ENCODE results near the gene ALB. TPM values are rescaled to one million over a fixed set of nuclear protein-coding genes. Genes with fewer than 3 reads are reported as not detected.

Gene ALB
- total RNA-seq, 2 experiments from 2014 or later = not detected

DNA sequence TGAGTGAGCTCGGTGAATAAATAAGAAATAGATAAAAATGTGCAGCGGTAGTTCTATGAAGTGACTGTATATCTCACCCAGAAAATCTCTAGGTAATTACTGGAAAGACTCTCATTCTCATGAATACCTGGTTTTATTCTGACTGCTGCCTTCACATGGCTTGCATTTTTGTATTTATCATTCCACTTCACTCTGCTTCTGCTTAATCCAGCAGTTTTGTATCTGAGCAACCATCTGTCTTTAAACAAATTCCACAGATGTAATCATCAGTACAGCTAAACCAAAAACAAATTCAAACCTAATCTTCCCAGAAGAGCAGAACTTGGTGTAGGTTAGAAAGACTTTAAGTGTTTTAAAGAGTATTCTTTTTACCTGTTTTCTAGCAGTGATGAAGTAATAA lies 11.2 kb upstream of the ALB start:
- Mint-ChIP-seq H3K4me3 (no peak overlapping the region), H3K27ac (no peak overlapping the region), H3K4me1 (no peaks in the 10 kb centered on the region), H3K27me3 (peaks cover 3% of the 10 kb centered on the region), H3K36me3 (ENCODE audit: low read depth) (no peaks in the 10 kb centered on the region), H3K9me3 (peaks cover 2% of the 10 kb centered on the region)
- DNase-seq = no peak
- ChIA-PET CTCF (no interaction called here), POLR2A (no interaction called here)

DNA sequence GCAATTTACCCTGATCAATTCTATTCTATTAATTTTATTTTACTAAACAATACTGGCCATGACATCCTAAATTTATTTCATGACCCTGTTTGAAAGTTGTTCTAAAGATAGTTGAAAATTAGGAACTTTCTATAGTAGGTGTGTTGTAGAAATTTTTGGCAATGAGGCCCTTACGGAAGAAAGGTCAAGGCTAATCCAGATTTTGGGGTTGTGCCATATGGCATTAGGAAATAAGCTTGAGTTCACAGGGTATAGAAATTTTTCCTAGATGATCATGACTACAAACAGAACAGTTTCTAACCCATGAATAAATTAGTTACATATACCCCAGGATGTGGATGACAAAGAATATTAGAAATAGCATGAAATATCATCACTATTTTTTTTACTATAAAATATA lies 7.8 kb upstream of the ALB start:
- Mint-ChIP-seq H3K9me3 (no peaks in the 10 kb centered on the region), H3K27ac (no peak overlapping the region), H3K36me3 (ENCODE audit: low read depth) (no peaks in the 10 kb centered on the region), H3K4me3 (no peak overlapping the region), H3K4me1 (no peaks in the 10 kb centered on the region), H3K27me3 (peaks cover 6% of the 10 kb centered on the region)
- ChIA-PET POLR2A (no interaction called here), CTCF (no interaction called here)
- DNase-seq = no peak

DNA sequence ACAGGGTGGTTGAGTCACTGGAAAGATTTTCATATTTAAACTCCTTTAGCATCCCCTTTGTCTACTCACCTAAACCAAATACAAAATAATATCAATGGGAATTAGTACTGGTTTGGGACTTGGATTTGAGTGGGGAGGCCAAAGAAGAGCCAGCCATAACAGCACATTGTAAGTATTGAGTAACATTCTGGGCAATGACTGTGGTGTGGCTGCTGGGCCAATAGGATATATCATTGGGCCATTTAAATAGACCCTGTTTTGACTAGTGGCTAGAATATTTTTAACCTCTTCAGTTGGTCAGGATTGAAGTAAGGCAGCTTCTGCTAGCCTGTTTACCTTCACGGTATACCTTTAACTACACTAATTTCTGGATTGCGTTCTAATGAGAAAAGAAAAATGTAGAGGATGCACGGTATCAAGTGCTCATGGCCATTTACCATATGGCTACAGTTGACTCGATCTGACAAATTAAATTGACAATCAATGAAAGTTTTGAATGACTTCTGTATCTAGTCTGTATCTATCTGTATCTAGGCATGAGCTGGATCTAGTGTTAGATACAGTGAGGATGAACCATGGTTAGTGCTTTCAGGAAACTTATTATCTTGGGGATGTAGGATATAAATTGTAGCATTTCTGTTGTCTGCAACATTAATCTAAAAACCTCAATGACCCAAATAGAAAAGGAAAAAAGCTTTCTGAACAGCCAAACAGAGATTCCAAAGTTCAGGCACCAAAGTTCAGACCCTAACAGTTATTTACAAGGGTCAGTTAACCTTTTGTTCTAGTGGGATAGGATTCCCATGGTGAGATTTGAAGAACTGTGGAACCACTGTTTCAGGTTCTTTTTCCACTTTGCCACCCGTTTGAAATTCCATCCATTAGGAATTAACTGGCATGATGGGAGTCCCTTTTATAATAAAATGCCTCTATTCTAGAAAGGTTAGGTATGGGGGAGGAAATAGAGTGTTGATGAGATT lies 6.8 kb upstream of the ALB start:
- H3K27ac Mint-ChIP-seq = no peak overlapping the region
- H3K4me1 Mint-ChIP-seq = no peaks in the 10 kb centered on the region
- no peaks in the 10 kb centered on the region for H3K36me3 Mint-ChIP-seq (ENCODE audit: low read depth)
- H3K4me3 Mint-ChIP-seq = no peak overlapping the region
- H3K9me3 Mint-ChIP-seq = no peaks in the 10 kb centered on the region
- CTCF ChIA-PET = no interaction called here
- POLR2A ChIA-PET = no interaction called here
- H3K27me3 Mint-ChIP-seq = peaks cover 6% of the 10 kb centered on the region
- DNase-seq = no peak

DNA sequence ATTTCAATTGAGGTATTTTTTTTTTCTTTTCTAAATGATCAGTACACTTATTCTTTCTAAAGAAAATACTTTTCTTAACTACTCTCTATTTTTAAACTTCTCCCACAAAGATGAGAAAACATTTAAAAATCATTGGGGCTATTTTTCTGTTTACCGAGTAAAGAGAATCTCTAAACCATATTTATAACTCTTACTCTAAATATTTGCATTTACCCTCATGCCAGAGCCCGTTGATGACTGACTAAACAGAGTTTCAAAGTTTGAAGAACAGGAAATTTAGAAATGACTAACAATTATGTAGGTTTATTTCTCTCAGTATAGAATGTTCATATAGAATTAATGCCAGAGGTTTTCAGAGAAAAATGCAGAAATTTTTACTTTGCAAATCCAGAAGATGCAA lies 2.7 kb upstream of the ALB start:
- Mint-ChIP-seq H3K4me1 (no peaks in the 10 kb centered on the region), H3K9me3 (no peaks in the 10 kb centered on the region), H3K27me3 (peaks cover 6% of the 10 kb centered on the region), H3K4me3 (no peak overlapping the region), H3K27ac (no peak overlapping the region), H3K36me3 (ENCODE audit: low read depth) (no peaks in the 10 kb centered on the region)
- no peak for DNase-seq
- ChIA-PET CTCF (no interaction called here), POLR2A (no interaction called here)

DNA sequence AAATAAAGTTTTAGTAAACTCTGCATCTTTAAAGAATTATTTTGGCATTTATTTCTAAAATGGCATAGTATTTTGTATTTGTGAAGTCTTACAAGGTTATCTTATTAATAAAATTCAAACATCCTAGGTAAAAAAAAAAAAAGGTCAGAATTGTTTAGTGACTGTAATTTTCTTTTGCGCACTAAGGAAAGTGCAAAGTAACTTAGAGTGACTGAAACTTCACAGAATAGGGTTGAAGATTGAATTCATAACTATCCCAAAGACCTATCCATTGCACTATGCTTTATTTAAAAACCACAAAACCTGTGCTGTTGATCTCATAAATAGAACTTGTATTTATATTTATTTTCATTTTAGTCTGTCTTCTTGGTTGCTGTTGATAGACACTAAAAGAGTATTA lies 370 bp downstream of the ALB start:
- no peak overlapping the region for H3K27ac Mint-ChIP-seq
- POLR2A ChIA-PET = no interaction called here
- no peaks in the 10 kb centered on the region for H3K9me3 Mint-ChIP-seq
- CTCF ChIA-PET = no interaction called here
- H3K36me3 Mint-ChIP-seq (ENCODE audit: low read depth) = no peaks in the 10 kb centered on the region
- H3K27me3 Mint-ChIP-seq = peaks cover 2% of the 10 kb centered on the region
- no peak for DNase-seq
- H3K4me3 Mint-ChIP-seq = no peak overlapping the region
- no peaks in the 10 kb centered on the region for H3K4me1 Mint-ChIP-seq

DNA sequence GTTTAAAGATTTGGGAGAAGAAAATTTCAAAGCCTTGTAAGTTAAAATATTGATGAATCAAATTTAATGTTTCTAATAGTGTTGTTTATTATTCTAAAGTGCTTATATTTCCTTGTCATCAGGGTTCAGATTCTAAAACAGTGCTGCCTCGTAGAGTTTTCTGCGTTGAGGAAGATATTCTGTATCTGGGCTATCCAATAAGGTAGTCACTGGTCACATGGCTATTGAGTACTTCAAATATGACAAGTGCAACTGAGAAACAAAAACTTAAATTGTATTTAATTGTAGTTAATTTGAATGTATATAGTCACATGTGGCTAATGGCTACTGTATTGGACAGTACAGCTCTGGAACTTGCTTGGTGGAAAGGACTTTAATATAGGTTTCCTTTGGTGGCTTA lies 1.1 kb downstream of the ALB start:
- H3K27me3 Mint-ChIP-seq = peaks cover 1% of the 10 kb centered on the region
- H3K36me3 Mint-ChIP-seq (ENCODE audit: low read depth) = no peaks in the 10 kb centered on the region
- no peak overlapping the region for H3K27ac Mint-ChIP-seq

DNA sequence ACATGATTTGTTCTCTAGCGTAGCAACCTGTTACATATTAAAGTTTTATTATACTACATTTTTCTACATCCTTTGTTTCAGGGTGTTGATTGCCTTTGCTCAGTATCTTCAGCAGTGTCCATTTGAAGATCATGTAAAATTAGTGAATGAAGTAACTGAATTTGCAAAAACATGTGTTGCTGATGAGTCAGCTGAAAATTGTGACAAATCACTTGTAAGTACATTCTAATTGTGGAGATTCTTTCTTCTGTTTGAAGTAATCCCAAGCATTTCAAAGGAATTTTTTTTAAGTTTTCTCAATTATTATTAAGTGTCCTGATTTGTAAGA lies 2.4 kb downstream of the ALB start:
- Mint-ChIP-seq H3K27ac (no peak overlapping the region), H3K4me1 (no peaks in the 10 kb centered on the region), H3K4me3 (no peak overlapping the region), H3K36me3 (ENCODE audit: low read depth) (no peaks in the 10 kb centered on the region), H3K9me3 (no peaks in the 10 kb centered on the region), H3K27me3 (no peaks in the 10 kb centered on the region)
- ChIA-PET CTCF (no interaction called here), POLR2A (no interaction called here)
- DNase-seq = no peak

More for the DNA sequence above, 1.1 kb downstream of the ALB start:
- Mint-ChIP-seq H3K9me3 (no peaks in the 10 kb centered on the region), H3K4me3 (no peak overlapping the region), H3K4me1 (no peaks in the 10 kb centered on the region)
- no peak for DNase-seq
- CTCF ChIA-PET = no interaction called here
- POLR2A ChIA-PET = no interaction called here

DNA sequence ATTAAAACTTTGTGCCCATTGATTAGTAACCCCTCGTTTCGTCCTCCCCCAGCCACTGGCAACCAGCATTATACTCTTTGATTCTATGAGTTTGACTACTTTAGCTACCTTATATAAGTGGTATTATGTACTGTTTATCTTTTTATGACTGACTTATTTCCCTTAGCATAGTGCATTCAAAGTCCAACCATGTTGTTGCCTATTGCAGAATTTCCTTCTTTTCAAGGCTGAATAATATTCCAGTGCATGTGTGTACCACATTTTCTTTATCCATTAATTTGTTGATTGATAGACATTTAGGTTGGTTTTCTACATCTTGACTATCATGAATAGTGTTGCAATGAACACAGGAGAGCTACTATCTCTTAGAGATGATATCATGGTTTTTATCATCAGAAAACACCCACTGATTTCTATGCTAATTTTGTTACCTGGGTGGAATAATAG lies 3.2 kb downstream of the ALB start:
- CTCF ChIA-PET = no interaction called here
- no peak for DNase-seq
- Mint-ChIP-seq H3K4me1 (no peaks in the 10 kb centered on the region), H3K4me3 (no peak overlapping the region), H3K27me3 (no peaks in the 10 kb centered on the region), H3K27ac (no peak overlapping the region), H3K9me3 (no peaks in the 10 kb centered on the region), H3K36me3 (ENCODE audit: low read depth) (no peaks in the 10 kb centered on the region)
- POLR2A ChIA-PET = no interaction called here

DNA sequence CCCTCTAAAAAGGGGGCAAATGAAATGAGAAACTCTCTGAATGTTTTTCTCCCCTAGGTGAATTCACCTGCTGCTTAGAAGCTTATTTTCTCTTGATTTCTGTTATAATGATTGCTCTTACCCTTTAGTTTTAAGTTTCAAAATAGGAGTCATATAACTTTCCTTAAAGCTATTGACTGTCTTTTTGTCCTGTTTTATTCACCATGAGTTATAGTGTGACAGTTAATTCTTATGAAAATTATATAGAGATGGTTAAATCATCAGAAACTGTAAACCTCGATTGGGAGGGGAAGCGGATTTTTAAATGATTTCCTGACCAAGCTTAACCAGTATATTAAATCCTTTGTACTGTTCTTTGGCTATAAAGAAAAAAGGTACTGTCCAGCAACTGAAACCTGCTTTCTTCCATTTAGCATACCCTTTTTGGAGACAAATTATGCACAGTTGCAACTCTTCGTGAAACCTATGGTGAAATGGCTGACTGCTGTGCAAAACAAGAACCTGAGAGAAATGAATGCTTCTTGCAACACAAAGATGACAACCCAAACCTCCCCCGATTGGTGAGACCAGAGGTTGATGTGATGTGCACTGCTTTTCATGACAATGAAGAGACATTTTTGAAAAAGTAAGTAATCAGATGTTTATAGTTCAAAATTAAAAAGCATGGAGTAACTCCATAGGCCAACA lies 4.2 kb downstream of the ALB start:
- Mint-ChIP-seq H3K4me1 (no peaks in the 10 kb centered on the region), H3K27ac (no peak overlapping the region), H3K27me3 (no peaks in the 10 kb centered on the region), H3K9me3 (no peaks in the 10 kb centered on the region), H3K36me3 (ENCODE audit: low read depth) (no peaks in the 10 kb centered on the region), H3K4me3 (no peak overlapping the region)
- ChIA-PET CTCF (no interaction called here), POLR2A (no interaction called here)
- no peak for DNase-seq

DNA sequence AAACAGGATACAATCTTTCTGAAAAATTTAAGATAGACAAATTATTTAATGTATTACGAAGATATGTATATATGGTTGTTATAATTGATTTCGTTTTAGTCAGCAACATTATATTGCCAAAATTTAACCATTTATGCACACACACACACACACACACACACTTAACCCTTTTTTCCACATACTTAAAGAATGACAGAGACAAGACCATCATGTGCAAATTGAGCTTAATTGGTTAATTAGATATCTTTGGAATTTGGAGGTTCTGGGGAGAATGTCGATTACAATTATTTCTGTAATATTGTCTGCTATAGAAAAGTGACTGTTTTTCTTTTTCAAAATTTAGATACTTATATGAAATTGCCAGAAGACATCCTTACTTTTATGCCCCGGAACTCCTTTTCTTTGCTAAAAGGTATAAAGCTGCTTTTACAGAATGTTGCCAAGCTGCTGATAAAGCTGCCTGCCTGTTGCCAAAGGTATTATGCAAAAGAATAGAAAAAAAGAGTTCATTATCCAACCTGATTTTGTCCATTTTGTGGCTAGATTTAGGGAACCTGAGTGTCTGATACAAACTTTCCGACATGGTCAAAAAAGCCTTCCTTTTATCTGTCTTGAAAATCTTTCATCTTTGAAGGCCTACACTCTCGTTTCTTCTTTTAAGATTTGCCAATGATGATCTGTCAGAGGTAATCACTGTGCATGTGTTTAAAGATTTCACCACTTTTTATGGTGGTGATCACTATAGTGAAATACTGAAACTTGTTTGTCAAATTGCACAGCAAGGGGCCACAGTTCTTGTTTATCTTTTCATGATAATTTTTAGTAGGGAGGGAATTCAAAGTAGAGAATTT lies 5.2 kb downstream of the ALB start:
- CTCF ChIA-PET = interaction anchor here (0.8 kb wide), 1 partner anchor 1433 kb away, joined by 3 read pairs; no protein-coding TSS in a partner anchor
- Mint-ChIP-seq H3K27me3 (no peaks in the 10 kb centered on the region), H3K36me3 (ENCODE audit: low read depth) (no peaks in the 10 kb centered on the region), H3K4me1 (no peaks in the 10 kb centered on the region), H3K9me3 (no peaks in the 10 kb centered on the region), H3K4me3 (no peak overlapping the region), H3K27ac (no peak overlapping the region)
- POLR2A ChIA-PET = no interaction called here
- DNase-seq = no peak

DNA sequence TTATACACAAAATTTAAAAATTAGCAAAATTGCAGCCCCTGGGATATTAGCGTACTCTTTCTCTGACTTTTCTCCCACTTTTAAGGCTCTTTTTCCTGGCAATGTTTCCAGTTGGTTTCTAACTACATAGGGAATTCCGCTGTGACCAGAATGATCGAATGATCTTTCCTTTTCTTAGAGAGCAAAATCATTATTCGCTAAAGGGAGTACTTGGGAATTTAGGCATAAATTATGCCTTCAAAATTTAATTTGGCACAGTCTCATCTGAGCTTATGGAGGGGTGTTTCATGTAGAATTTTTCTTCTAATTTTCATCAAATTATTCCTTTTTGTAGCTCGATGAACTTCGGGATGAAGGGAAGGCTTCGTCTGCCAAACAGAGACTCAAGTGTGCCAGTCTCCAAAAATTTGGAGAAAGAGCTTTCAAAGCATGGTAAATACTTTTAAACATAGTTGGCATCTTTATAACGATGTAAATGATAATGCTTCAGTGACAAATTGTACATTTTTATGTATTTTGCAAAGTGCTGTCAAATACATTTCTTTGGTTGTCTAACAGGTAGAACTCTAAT lies 6.0 kb downstream of the ALB start:
- DNase-seq = no peak
- ChIA-PET CTCF (no interaction called here), POLR2A (no interaction called here)
- H3K36me3 Mint-ChIP-seq (ENCODE audit: low read depth) = no peaks in the 10 kb centered on the region
- no peaks in the 10 kb centered on the region for H3K4me1 Mint-ChIP-seq
- H3K9me3 Mint-ChIP-seq = no peaks in the 10 kb centered on the region
- no peak overlapping the region for H3K27ac Mint-ChIP-seq
- no peak overlapping the region for H3K4me3 Mint-ChIP-seq
- no peaks in the 10 kb centered on the region for H3K27me3 Mint-ChIP-seq

DNA sequence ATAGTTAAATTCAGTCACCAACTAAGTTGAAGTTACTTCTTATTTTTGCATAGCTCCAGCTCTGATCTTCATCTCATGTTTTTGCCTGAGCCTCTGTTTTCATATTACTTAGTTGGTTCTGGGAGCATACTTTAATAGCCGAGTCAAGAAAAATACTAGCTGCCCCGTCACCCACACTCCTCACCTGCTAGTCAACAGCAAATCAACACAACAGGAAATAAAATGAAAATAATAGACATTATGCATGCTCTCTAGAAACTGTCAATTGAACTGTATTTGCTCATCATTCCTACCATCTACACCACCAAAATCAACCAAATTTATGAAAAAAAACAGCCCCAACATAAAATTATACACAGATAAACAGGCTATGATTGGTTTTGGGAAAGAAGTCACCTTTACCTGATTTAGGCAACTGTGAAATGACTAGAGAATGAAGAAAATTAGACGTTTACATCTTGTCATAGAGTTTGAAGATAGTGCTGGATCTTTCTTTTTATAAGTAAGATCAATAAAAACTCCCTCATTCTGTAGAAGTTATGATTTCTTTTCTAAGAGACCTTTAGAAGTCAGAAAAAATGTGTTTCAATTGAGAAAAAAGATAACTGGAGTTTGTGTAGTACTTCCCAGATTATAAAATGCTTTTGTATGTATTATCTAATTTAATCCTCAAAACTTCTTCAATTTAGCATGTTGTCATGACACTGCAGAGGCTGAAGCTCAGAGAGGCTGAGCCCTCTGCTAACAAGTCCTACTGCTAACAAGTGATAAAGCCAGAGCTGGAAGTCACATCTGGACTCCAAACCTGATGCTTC lies 7.0 kb downstream of the ALB start:
- CTCF ChIA-PET = no interaction called here
- DNase-seq = no peak
- H3K27me3 Mint-ChIP-seq = no peaks in the 10 kb centered on the region
- H3K27ac Mint-ChIP-seq = no peak overlapping the region
- H3K9me3 Mint-ChIP-seq = no peaks in the 10 kb centered on the region
- H3K4me1 Mint-ChIP-seq = no peaks in the 10 kb centered on the region
- no peak overlapping the region for H3K4me3 Mint-ChIP-seq
- POLR2A ChIA-PET = no interaction called here
- H3K36me3 Mint-ChIP-seq (ENCODE audit: low read depth) = no peaks in the 10 kb centered on the region

All from activated CD4-positive, alpha-beta T cell treated with anti-CD3 and anti-CD28 coated beads, Interleukin-2, amount 10 ng/mL, durations not matched to agents 7 days and 5 days (primary cell).